IPS-20b (cell line): ENCODE results near the gene MAPK8IP2.

Experiments
- H3K27ac ChIP-seq: one replicate; pipeline ENCODE4 v1.5.1; 2013; ENCODE audit warnings: low read length
- H3K27me3 ChIP-seq: 2 replicates; pipeline ENCODE4 v1.6.1; 2013; ENCODE audit warnings: mild to moderate bottlenecking, low read length, inconsistent platforms; ENCODE audit not compliant: insufficient read depth
- H3K36me3 ChIP-seq: 2 replicates; pipeline ENCODE4 v1.6.1; 2013; ENCODE audit warnings: low read depth, mild to moderate bottlenecking, inconsistent platforms, low read length, moderate library complexity; ENCODE audit not compliant: insufficient read depth
- H3K4me1 ChIP-seq: 2 replicates; pipeline ENCODE4 v1.6.1; 2013; ENCODE audit warnings: mild to moderate bottlenecking, control low read depth, inconsistent platforms, low read length, moderate library complexity; ENCODE audit not compliant: insufficient read depth
- H3K4me3 ChIP-seq: 2 replicates; pipeline ENCODE4 v1.5.1; 2013; ENCODE audit warnings: mild to moderate bottlenecking, low read length, inconsistent platforms
- H3K9ac ChIP-seq: 2 replicates; pipeline ENCODE4 v1.6.1; 2013; ENCODE audit warnings: low read depth, mild to moderate bottlenecking, inconsistent platforms, low read length, moderate library complexity
- H3K9me3 ChIP-seq: 2 replicates; pipeline ENCODE4 v1.6.1; 2013; ENCODE audit warnings: mild to moderate bottlenecking, low read depth, low read length, inconsistent platforms; ENCODE audit not compliant: insufficient read depth

MAPK8IP2 gene

DNA sequence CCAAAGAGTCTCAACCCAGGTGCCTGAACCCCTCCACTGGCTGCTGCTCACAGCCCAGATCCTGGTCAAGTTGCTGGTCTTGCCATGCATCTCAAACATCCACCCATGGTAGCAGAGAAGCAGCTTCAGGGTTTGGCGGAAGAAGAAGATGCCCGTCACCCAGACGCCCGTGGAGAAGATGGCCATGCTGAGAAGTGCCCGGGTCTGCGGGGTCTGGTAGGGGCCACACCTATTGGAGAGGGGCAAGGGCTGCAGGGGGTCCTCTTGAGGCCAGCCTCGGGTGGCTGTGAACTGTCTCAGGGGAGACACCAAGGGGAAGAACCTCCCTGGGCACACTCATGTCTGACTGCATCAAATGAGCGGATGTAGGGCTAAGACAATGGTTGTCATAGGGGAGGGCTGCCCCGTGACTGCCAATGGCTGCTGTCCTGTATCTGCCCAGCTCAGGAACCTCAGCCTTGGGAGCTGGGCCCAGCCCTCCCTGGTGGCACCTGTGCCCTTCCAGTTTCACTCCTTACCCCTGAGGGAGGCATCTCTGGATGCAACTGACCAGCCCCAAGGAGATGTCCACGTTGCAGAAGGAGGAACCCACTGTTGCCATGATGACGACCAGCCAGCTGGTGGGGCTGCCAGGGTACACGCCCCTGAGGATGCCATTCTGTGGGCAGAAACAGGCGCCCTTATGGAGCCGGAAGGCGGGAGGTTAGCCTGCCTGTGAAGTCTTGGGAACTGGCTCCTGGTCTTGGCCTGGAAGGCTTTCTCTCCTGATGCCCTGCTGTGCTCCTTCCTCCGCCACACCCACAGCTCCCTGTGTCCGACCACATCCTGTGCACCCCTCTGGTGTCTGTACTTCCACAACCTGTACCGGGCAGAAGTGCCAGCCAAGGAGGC, 23.5 kb upstream of the MAPK8IP2 start:
- Histone ChIP-seq H3K4me3 (no peak overlapping the region), H3K4me1 (no peaks in the 10 kb centered on the region; the same call in none of the 2 replicates), H3K9ac (no peak overlapping the region), H3K27me3 (no peaks in the 10 kb centered on the region), H3K27ac (no peak overlapping the region), H3K9me3 (no peaks in the 10 kb centered on the region), H3K36me3 (peaks cover 71% of the 10 kb centered on the region)

DNA sequence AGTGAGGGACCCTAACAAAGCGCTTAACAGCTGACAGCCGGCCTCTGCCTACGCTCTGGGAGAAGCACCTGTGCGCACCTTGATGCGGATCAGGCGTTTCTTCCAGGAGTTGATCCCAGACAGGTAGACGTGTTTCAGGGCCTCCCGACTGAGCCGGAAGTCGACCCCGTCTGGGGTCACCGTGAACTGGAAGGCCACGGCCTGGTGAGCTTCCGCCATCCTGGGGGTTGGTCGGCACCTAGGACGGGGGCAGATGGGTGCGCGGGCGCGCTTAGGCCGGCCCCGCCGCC, 23.0 kb upstream of the MAPK8IP2 start:
- peaks cover 66% of the 10 kb centered on the region for H3K36me3 ChIP-seq
- no peaks in the 10 kb centered on the region for H3K27me3 ChIP-seq
- no peak overlapping the region for H3K27ac ChIP-seq
- H3K4me3 ChIP-seq: no peak overlapping the region
- H3K9me3 ChIP-seq: no peaks in the 10 kb centered on the region
- H3K9ac ChIP-seq: no peak overlapping the region
- no peaks in the 10 kb centered on the region; the same call in none of the 2 replicates for H3K4me1 ChIP-seq

DNA sequence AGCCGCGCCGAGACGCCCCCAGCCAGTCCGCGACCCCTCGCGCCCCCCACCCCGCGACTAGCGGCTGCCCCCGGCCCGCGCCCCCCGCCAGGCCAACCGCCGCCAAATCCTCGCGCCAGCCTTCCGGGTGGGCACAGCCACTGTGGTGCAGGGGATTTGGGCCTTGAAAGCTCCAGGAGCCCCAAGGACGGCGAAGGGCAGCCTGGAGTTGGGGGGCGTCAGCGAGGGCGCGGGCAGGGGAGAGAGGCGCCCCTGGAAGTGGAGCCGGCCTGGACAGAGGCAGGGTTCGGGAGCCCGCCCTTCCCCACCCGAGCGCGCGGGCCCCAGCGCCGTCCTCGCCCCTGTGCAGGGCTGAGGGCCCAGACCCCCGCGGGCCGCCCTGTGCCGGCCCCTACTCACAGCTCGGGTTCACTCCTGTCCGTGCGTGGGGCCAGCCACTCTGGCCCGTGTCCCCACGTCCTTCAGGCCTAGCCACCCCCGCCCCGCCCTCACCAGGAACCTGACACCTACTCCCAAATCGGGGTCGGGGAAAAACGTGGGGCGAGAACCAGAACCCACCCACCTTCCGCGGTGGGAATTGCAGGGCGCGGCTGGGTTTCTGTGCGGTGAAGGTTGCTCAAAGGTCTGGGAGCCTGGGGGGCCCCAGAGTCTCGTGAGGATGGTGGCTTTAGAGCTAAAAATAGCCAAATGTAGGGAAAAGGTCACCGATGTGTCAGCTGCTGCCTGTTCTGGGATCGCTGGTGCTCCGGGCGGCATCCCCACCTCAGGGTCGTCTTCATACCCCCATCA, 22.4 kb upstream of the MAPK8IP2 start, which contains the start of gene CPT1B:
CPT1B (minus strand) TSS at position 441 of the 789 bp plus-strand sequence. CDS start 512 bp downstream, outside the sequence.
- Histone ChIP-seq H3K4me1 (no peaks in the 10 kb centered on the region; the same call in none of the 2 replicates), H3K9ac (no peak within 1 kb of the TSS), H3K27me3 (no peaks in the 10 kb centered on the region), H3K36me3 (peaks cover 60% of the 10 kb centered on the region), H3K27ac (no peak within 1 kb of the TSS), H3K4me3 (no peak within 1 kb of the TSS), H3K9me3 (no peaks in the 10 kb centered on the region)

DNA sequence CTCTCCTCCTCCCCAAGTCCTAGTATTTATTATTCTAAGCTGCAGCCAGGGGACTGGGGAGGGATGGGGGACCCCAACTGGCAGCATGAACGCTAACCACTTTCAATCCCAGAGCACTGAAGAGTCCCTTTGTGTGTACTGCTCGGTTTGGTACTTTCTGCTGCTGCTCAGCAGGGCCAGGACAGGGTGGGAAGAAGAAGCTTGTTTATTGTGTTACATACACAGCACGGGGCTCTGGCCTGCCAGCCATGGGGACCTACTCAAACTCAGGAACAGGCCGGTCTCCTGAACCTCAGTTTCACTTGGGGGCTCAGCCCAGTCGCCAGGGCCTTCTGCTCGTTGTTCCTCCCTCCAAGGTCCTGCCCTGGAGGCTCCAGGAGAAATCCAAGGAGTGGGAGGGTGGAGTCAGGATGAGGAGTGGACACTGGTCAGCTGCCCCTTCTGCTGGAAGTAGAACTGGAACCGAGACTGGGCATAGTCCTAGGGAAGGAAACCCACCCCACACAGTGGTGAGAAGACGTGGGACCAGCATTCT, 21.8 kb upstream of the MAPK8IP2 start:
- no peak overlapping the region for H3K9ac ChIP-seq
- H3K27ac ChIP-seq: no peak overlapping the region
- peaks cover 4% of the 10 kb centered on the region for H3K27me3 ChIP-seq
- no peak overlapping the region for H3K4me3 ChIP-seq
- peaks cover 55% of the 10 kb centered on the region for H3K36me3 ChIP-seq
- H3K9me3 ChIP-seq: no peaks in the 10 kb centered on the region
- peaks cover 4% of the 10 kb centered on the region for H3K4me1 ChIP-seq

DNA sequence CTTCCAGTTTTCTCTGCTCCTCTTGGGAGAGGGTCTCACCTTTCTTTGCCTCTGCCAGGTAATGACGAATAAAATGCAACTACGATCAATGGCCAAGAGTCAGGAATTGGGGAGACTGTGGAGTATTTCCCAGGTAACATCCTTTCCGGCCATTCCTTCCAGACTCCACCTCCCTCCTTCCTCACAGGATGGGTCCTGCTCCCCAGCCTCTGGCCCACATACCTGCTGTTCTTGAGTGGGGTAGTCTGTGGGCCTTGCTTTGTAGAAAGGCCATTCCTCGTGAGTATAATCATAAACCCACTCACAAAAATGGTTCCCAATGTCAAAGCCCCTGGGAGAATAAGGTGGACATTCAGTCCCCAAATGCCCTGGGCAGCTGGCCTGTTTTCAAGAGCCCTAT, 20.8 kb upstream of the MAPK8IP2 start:
- no peak overlapping the region for H3K27ac ChIP-seq
- H3K9ac ChIP-seq: no peak overlapping the region
- H3K36me3 ChIP-seq: peaks cover 46% of the 10 kb centered on the region
- no peak overlapping the region for H3K4me3 ChIP-seq
- H3K9me3 ChIP-seq: no peaks in the 10 kb centered on the region
- H3K27me3 ChIP-seq: peaks cover 5% of the 10 kb centered on the region
- peaks cover 8% of the 10 kb centered on the region for H3K4me1 ChIP-seq

DNA sequence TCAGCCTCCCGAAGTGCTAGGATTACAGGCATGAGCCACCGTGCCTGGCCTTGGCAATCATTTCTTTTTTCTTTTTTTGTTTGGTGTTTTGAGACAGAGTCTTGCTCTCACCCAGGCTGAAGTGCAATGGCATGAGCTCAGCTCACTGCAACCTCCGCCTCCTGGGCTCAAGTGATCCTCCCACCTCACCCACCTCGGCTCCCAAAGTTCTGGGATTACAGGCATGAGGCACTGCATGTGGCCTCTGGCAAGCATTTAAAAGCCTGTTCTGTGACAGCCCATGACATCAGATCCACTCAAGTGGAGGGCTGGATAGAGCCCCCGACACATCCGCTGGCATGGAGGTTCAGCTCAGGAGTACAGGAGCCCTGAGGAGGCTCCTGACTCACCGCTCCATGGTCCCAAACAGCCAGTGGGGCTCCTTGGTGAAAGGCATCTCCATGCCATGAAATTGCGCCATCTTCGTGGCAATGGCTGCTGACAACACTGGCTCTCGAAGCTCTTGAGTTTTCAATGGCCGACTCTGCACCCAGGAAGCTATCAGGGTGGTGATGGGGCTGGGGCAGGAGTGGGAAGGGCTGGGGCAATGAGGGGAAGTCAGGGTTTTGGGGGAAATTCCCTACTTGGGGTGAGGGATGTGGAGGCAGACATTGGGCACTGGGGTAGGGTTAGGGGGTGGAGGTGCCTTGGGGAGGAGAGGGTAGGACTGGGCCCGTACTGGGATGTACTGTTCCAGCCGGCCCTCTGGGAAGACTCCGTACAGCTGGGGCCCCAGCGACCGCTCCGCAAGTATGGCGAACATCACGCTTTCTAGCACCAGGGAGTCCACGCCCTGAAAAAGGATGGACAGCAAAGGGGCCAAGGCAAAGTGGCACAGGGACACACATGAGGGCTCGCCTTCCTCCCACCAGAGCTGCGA, 19.3 kb upstream of the MAPK8IP2 start:
- H3K27ac ChIP-seq: no peak overlapping the region

GRCh38 chr22:50581950-50582492, 18.6 kb upstream of the MAPK8IP2 start:
- Histone ChIP-seq H3K4me3 (peak overlapping the region; percentile 98), H3K9ac (peak overlapping the region; percentile 93), H3K27me3 (peaks cover 5% of the 10 kb centered on the region), H3K36me3 (peaks cover 35% of the 10 kb centered on the region), H3K4me1 (peaks cover 12% of the 10 kb centered on the region), H3K27ac (peak overlapping the region; percentile 88), H3K9me3 (no peaks in the 10 kb centered on the region)

More for the DNA sequence above, 19.3 kb upstream of the MAPK8IP2 start:
- no peaks in the 10 kb centered on the region for H3K9me3 ChIP-seq
- H3K4me3 ChIP-seq: peak overlapping the region; percentile 98
- peaks cover 5% of the 10 kb centered on the region for H3K27me3 ChIP-seq
- H3K9ac ChIP-seq: peak overlapping the region; percentile 93; the same call in 1 of the 2 replicates
- H3K4me1 ChIP-seq: peaks cover 12% of the 10 kb centered on the region
- H3K36me3 ChIP-seq: peaks cover 40% of the 10 kb centered on the region

GRCh38 chr22:50582493-50583293, 17.9 kb upstream of the MAPK8IP2 start, which contains the start of gene CHKB:
Gene CHKB, minus strand, starts transcription at chr22:50582849. Its CDS starts 68 bp downstream, at chr22:50582781.
- Histone ChIP-seq H3K4me1 (peaks cover 12% of the 10 kb centered on the region), H3K4me3 (peak within 1 kb of the TSS; percentile 98), H3K9me3 (no peaks in the 10 kb centered on the region), H3K9ac (peak within 1 kb of the TSS; percentile 93), H3K27ac (peak within 1 kb of the TSS; percentile 88), H3K36me3 (peaks cover 29% of the 10 kb centered on the region), H3K27me3 (peaks cover 5% of the 10 kb centered on the region)

GRCh38 chr22:50583294-50583861, 17.2 kb upstream of the MAPK8IP2 start:
- H3K27ac ChIP-seq: no peak overlapping the region
- peak overlapping the region; percentile 98 for H3K4me3 ChIP-seq
- peak overlapping the region; percentile 88; the same call in 1 of the 2 replicates for H3K9ac ChIP-seq
- peaks cover 5% of the 10 kb centered on the region for H3K27me3 ChIP-seq
- peaks cover 28% of the 10 kb centered on the region for H3K36me3 ChIP-seq
- H3K9me3 ChIP-seq: no peaks in the 10 kb centered on the region
- H3K4me1 ChIP-seq: peaks cover 12% of the 10 kb centered on the region
